GM12892 (cell line): ENCODE results near the gene DRAXIN.

Source experiments
- DNase-seq: peaks from one replicate; pipeline ENCODE4 v3.0.0; 2011; ENCODE audit not compliant: insufficient read length
- FAIRE-seq: peaks from 2 replicates; lab custom pipeline; 2011; peaks lifted over from hg19 to GRCh38; lab: Jason Lieb, UNC
- POLR2A ChIP-seq: IDR thresholded peaks from 2 replicates; pipeline ENCODE4 v1.6.1; 2011; ENCODE audit warnings: low read depth, low read length, control low read depth
- POLR2AphosphoS5 ChIP-seq: IDR thresholded peaks from 2 replicates; pipeline ENCODE4 v1.6.1; 2011; ENCODE audit warnings: low read depth, low read length, control low read depth
- TAF1 ChIP-seq: IDR thresholded peaks from 2 replicates; pipeline ENCODE4 v1.6.1; 2011; ENCODE audit warnings: low read depth, mild to moderate bottlenecking, control low read depth, low read length, borderline replicate concordance

DRAXIN gene

DNA sequence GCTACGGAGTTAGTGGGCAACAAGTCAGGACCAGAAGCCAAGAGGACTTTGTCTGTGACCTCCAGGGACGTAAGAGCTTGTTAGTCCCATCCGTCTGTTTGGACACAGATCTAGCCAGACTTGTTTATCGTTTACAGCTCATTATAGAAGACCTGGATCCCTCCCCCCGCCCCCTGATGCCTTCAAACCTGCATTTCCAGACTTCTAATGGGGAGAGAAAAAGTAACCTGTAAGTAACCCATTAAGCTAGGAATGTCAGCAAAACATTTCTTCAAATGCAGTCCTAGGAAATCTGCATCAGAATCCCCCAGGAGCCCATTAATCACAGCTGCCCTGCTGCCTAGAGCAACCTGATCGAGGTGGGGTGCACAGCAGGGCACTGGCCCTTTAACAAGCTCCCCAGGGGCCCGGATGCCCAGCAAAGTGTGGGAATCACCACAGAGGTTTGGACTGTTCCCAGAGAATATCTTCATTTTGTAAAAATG is 9.2 kb upstream of the DRAXIN start:
- DNase-seq (no peak), FAIRE-seq (no peak)
- TF ChIP-seq TAF1 (no peak), POLR2A (no peak), POLR2AphosphoS5 (no peak)

DNA sequence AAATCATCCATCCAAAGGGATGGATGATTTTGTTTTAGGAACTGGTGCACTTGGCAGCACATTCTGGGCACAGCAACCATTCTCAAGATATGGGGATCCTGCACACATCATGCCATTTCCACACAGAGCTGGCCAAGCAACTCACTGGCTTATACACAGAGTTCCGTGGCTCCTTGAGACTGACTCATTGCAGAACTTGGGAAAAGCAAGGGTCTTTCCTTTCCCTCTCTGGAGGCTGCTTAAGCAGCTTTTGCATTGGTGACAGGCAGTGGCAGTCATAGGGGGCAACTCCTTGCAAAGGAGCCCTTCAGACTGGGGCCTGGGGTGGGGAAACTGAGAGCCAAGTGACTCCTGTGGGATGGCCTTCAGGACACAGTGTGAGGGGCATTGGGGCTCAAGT is 8.7 kb upstream of the DRAXIN start:
- DNase-seq (no peak), FAIRE-seq (no peak)
- TF ChIP-seq POLR2A, result no peak
- TF ChIP-seq TAF1, result no peak
- TF ChIP-seq POLR2AphosphoS5, result no peak

DNA sequence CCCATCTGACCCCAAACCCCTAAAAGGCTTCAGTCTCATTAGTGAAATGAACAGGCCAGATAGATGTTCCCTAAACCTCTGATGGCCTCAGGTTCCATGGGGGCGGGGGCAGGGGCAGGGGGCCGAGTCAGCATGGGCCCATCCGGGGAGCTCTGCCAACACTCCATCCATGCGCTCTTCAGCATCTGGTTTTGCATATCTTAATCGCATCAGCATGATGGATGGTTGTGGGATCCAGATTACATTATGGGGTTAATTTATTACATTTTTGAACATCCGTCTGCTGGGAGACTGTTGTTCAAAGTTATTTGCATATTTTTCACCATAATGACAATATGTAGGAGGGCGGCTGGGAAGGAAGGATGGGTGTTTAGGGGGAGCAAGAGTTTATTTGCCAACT is 7.4 kb upstream of the DRAXIN start:
- no peak for DNase-seq
- no peak for FAIRE-seq
- no peak for TF ChIP-seq TAF1
- no peak for TF ChIP-seq POLR2AphosphoS5
- no peak for TF ChIP-seq POLR2A

DNA sequence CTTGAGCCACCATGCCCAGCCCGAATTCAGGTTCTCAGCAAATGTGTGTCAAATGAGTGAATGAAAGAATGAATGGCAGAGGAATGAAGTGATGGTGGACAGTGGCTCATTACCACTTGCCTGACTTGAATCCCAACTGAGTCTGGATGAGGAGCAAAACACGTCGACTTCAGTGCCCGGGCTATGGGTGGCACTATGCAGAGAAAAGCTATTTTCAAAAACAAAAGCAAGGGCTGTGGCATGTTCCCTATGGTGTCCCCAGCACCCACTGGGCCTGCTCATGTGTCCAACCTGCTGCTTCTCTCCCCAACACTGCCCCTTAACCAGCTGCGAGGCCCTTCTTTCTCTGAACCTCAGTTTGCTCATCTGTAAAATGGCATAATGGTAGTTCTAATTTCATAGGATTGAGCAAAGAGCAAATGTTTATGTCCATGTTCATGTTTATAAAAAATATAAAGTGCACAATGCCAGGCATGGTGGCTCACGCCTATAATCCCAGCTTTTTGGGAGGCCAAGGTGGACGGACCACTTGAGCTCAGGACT is 6.2 kb upstream of the DRAXIN start:
- FAIRE-seq (no peak), DNase-seq (no peak)
- TF ChIP-seq POLR2AphosphoS5, result no peak
- no peak for TF ChIP-seq POLR2A
- TF ChIP-seq TAF1, result no peak

DNA sequence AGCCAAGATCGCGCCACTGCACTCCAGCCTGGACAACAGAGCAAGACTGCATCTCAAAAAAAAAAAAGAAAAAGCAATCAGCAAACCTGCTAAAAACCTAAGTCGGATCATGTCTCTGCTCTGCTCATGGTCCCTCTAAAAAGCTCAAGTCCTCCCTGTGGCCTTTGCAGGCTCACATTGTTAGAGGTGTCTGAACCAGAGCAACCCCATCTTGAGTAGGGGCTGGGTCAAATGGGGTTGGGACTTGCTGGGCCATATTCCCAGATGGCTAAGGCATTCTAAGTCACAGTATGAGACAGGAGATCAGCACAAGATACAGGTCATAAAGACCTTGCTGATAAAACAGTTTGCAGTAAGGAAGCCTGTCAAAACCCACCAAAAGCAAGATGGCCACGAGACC is 3.0 kb upstream of the DRAXIN start:
- TF ChIP-seq POLR2A, result no peak
- TF ChIP-seq POLR2AphosphoS5, result no peak
- no peak for TF ChIP-seq TAF1
- no peak for DNase-seq
- no peak for FAIRE-seq

DNA sequence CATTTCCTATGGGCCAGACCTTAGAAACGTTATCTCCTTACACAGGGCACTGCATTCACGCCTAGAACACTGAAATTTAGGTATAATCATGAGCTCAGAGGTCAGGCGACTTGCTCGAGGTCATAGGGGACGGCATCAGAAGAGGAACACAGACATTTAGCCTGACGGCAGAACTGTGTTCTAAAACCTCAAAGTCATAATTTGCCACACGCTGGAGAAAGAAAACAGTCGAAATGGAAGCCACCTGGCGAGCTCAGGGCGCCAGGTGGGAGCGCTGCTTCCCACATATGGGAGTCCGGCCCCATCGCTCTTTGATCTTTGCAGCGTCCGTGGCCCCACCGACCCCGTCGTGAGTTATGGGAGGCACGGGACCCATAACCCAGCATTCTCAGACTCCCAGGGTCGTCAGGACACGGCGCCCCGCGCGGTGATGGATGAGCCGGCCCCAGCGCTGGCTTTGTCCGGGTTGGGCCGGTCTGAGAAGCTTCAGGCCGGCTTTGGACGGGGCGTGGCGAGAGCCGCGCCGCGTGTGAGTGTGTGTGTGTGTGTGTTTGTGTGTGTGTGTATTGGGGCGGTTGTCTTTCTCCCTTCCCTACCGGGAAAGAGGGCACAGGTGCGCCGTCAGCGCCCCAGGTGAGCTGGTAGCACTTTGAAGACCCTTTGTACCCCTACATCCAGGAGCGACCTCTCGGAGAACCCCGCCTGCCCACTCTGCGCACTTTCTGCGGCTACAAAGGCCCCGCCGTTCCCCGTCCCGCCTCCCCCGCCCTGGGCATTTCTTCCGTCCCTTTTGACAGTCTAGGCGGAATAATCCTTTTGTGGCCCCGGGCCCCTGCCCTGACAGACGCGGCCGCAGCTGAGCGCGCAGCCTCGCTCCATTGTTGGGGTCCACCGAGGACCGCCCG is 861 bp upstream of the DRAXIN start:
- FAIRE-seq, result no peak
- TF ChIP-seq POLR2A (no peak), POLR2AphosphoS5 (no peak), TAF1 (no peak)
- DNase-seq, result no peak

DNA sequence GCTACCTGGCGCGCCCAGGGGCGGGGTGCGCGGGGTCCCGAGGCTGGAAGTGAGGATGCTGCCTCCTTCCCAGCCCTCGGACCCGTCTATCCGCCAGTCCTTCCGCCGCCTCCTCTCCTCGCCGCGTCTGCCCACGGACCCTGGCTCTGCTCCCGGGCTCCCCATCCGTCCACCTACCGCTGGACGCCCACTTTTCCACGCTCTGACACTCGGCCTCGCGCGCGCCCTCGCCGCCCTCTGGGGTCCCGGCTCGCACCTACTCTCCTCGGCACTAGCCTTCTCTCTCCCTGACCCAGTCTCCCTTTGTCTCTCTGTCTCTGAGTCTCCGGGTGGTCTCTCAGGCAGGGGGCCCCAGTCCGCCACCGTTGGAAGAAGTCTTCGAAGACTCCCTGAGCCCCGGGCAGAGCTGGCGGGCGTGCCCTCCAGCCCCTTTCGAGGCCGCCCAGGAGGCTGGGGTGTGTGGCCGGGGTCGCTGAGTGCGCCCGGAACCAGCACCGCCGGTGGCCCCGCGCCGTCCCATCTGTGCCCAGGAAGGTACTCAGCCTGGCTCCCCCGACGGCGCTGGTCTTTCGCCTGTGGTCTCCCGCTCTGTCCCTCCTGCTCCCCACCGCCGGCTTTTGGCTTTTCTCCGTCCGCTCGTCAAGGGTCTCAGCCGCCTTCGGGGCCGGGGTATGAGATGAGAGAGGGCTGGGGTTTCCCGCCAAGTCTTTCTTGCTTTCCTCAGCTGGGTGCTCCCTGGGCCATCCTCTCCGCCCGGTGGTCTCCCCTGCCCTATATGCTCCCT is 610 bp downstream of the DRAXIN start:
- DNase-seq (no peak), FAIRE-seq (no peak)
- TF ChIP-seq TAF1 (no peak), POLR2A (no peak), POLR2AphosphoS5 (no peak)

DNA sequence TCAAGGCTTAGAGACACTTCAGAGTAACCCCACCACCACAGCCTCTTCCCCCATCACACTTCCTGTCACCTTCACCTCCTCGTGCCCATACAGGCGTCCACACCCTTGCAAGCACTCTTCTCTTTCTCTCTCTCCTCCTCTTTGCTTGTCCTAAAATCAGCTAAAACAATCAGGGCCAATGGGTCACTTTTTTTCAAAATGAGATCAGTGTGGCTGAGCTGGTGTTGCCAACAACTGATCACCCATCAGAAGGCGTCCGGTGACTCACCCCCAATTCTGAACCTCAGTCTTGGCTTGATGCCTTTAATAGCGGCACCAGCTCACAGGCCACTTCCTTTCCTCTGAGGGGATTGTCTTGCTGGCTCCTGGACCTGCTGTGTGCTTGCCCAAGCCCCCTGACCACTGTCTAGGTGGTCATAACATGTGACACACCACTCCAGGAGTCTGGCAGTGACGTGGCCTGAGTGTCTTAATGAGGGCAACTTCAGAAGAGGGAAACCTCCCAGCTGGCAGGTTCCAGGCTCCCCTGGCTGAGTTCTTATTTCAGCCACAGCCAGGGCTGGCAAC is 1.6 kb downstream of the DRAXIN start:
- DNase-seq, result no peak
- no peak for FAIRE-seq
- TF ChIP-seq TAF1, result no peak

DNA sequence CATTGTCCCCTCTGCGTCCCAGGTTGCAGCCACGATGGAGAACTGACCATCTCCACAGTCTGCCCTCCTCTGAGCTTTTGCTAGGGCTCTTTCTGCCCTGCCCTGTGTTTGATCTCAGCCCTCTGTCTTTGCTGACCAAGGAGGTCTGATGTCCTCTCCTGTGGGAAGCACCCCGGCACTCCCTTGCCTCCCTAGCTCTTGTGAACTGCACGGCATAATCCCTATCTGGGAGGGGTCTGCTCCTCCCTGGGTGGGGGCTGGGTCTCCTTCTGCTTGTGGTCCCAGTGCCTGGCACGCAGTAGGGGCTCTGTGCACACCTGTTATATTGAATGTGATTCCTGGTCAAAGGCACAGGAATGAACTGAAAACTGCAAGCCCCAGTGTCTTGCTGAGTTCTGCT is 2.4 kb downstream of the DRAXIN start:
- FAIRE-seq, result no peak
- no peak for DNase-seq
- no peak for TF ChIP-seq TAF1
- TF ChIP-seq POLR2AphosphoS5, result no peak
- TF ChIP-seq POLR2A, result no peak

DNA sequence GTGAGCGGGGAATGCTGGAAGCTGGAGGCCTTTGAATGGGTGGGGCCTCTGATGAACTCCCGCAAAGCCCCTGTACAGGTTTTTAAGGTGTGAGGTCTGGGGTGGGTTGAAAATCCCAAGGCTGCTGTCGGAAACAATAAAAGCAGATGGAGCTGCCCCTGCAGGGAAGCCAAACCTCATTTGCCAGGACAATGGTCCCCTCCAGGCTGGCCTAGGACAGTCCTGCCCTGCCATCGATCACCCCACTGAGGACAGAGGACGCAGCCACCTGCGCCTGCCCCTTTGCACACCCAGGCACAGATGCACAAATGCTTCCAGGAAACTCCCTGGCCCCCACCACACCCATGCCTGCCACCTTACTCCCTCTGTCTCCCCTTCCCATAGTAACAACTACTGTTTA is 4.4 kb downstream of the DRAXIN start:
- TF ChIP-seq POLR2AphosphoS5 (no peak), POLR2A (no peak), TAF1 (no peak)
- DNase-seq (no peak), FAIRE-seq (no peak)
